ENCODE data around the gene CA9. TPM values are rescaled to one million over a fixed set of nuclear protein-coding genes. Genes with fewer than 3 reads are reported as not detected.
A peak's percentile ranks its signal among the peaks of the same experiment; 100 is the strongest.

CA9 gene
- total and polyA plus RNA-seq, 9 of the 15 experiments (the other 6 are each of a cell fraction or from before 2014, with no cell fraction given): 0.15 to 10.6 (median 0.60) TPM; not detected in 4

DNA sequence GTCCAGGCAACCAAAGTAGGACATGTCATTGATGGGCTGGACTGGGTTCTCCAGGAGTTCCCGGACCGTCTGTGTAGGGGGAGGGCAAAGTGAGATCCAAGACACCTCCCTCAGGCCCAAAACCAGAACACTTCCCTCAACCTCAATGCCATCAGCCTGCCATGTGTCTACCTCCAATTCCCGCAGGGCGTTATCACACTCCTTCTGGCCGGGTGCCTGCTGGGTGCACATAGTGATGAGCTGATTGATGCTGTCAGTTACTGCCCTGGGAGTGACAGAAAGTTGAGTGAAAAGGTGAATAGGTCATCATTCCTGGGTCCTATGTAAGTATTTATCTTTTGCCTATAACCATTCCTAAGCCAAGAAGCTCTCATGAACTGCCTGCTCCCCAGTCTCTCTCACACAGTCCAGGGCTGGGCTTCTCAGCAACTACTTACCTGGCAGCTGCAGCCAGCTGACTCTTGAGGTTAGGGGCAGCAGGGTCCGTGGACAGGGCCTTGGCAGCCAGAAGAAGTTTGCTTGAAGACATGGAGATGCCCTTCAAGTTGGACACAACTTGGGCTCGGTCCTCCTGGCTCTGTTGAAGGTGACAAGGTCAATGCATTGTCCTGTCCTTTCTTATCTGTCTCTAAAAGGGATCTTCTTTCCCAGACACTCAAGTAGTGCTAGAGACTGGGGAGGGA, 37.2 kb downstream of the CA9 start:
- intact Hi-C loops (cut with micrococcal nuclease): no loop called here
- Histone ChIP-seq H3K9me3 (replicated peaks; ENCODE audit: control insufficient read depth, insufficient read depth, low read depth, low read length) (no peaks in the 10 kb centered on the region), H3K79me2 (ENCODE audit: control insufficient read depth, insufficient read depth, low read length) (no peaks in the 10 kb centered on the region), H3K27ac (ENCODE audit: extremely low read depth, low read depth, low read length) (no peak overlapping the region), H3K9ac (ENCODE audit: insufficient read depth in 1 of 2, low read depth in 2 of 2, low read length in 2 of 2) (no peak overlapping the region), H4K20me1 (replicated peaks; ENCODE audit: control insufficient read depth, insufficient read depth, low read length) (no peaks in the 10 kb centered on the region), H3K4me2 (ENCODE audit: insufficient read depth, low read length) (no peak overlapping the region), H3K4me3 (no peak overlapping the region), H3K27me3 (ENCODE audit: control insufficient read depth in 2 of 2, insufficient read depth in 2 of 2, low read length in 2 of 2) (no peaks in the 10 kb centered on the region), H3K9me1 (ENCODE audit: control insufficient read depth, insufficient read depth, low read length) (peaks cover 3% of the 10 kb centered on the region), H3K4me1 (replicated peaks in 1 of 2; ENCODE audit: control insufficient read depth in 2 of 2, insufficient read depth in 2 of 2, low read length in 2 of 2) (no peaks in the 10 kb centered on the region), H2AFZ (ENCODE audit: low read depth, low read length) (no peak overlapping the region), H3K36me3 (ENCODE audit: control insufficient read depth, insufficient read depth, low read length) (peaks cover 90% of the 10 kb centered on the region; the same call in 2 of the 3 replicates)
- POLR2A ChIA-PET: interaction anchor here (0.6 to 2.3 kb wide), 5 partner anchors 11 to 89 kb away, joined by 3 to 10 read pairs (median 3); partner anchors contain the start of genes CCDC107 and RMRP
- in situ Hi-C loops (cut with MboI): no loop called here
- FAIRE-seq (no peak), ATAC-seq (no peak), DNase-seq (ENCODE audit: extremely low read depth in 1 of 4, low spot score in 3 of 4) (no peak)
- TSS peak; percentile 37 for BruUV-seq (replicated peaks)
- CTCF ChIA-PET (ENCODE audit: low intra/inter-chr PET ratio): no interaction called here
- 79% methylated on average over 3 of the region's 7 CpGs for WGBS (ENCODE audit: insufficient coverage, low coverage, missing lambda C conversion rate)
- no peak for TF ChIP-seq MTA2 (IDR thresholded peaks at IDR 0.05; ENCODE audit: low read depth)
- TF ChIP-seq YBX1 (IDR thresholded peaks at IDR 0.05): no peak
- no peak for TF ChIP-seq LARP7 (IDR thresholded peaks at IDR 0.05)
- TF ChIP-seq, protein P1, sequence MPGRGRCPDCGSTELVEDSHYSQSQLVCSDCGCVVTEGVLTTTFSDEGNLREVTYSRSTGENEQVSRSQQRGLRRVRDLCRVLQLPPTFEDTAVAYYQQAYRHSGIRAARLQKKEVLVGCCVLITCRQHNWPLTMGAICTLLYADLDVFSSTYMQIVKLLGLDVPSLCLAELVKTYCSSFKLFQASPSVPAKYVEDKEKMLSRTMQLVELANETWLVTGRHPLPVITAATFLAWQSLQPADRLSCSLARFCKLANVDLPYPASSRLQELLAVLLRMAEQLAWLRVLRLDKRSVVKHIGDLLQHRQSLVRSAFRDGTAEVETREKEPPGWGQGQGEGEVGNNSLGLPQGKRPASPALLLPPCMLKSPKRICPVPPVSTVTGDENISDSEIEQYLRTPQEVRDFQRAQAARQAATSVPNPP (IDR thresholded peaks at IDR 0.05; ENCODE audit: borderline replicate concordance, insufficient read depth, insufficient read length): no peak
- no peak for TF ChIP-seq CREBBP (IDR thresholded peaks at IDR 0.05; ENCODE audit: low read depth, low read length)
- TF ChIP-seq, protein P2, sequence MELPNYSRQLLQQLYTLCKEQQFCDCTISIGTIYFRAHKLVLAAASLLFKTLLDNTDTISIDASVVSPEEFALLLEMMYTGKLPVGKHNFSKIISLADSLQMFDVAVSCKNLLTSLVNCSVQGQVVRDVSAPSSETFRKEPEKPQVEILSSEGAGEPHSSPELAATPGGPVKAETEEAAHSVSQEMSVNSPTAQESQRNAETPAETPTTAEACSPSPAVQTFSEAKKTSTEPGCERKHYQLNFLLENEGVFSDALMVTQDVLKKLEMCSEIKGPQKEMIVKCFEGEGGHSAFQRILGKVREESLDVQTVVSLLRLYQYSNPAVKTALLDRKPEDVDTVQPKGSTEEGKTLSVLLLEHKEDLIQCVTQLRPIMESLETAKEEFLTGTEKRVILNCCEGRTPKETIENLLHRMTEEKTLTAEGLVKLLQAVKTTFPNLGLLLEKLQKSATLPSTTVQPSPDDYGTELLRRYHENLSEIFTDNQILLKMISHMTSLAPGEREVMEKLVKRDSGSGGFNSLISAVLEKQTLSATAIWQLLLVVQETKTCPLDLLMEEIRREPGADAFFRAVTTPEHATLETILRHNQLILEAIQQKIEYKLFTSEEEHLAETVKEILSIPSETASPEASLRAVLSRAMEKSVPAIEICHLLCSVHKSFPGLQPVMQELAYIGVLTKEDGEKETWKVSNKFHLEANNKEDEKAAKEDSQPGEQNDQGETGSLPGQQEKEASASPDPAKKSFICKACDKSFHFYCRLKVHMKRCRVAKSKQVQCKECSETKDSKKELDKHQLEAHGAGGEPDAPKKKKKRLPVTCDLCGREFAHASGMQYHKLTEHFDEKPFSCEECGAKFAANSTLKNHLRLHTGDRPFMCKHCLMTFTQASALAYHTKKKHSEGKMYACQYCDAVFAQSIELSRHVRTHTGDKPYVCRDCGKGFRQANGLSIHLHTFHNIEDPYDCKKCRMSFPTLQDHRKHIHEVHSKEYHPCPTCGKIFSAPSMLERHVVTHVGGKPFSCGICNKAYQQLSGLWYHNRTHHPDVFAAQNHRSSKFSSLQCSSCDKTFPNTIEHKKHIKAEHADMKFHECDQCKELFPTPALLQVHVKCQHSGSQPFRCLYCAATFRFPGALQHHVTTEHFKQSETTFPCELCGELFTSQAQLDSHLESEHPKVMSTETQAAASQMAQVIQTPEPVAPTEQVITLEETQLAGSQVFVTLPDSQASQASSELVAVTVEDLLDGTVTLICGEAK (IDR thresholded peaks at IDR 0.05): no peak
- TF ChIP-seq, protein P2 (CRISPR knock-in tag; IDR thresholded peaks at IDR 0.05): no peak
- TF ChIP-seq CCNT2 (IDR thresholded peaks at IDR 0.05; ENCODE audit: borderline replicate concordance, extremely low read depth, insufficient read length, low read depth, low read length): no peak
- TF ChIP-seq RBM15 (IDR thresholded peaks at IDR 0.05; ENCODE audit: insufficient read depth, low read length): no peak

All from K562 (cell line).